Hematopoietic multipotent progenitor cell treated with erythropoietin and hydrocortisone succinate and interleukin-3 and kit ligand, for 4 days (in vitro differentiated cells): ENCODE results near the gene TSGA10IP.
"Not testable (repeated sequence)": the region's sequence is repeated elsewhere in the genome, so short reads cannot be mapped to it uniquely, and the experiment has no call there.

Experiments used
- DNase-seq: peaks from one replicate; pipeline ENCODE4 v3.0.0-alpha.2; 2015

TSGA10IP gene

DNA sequence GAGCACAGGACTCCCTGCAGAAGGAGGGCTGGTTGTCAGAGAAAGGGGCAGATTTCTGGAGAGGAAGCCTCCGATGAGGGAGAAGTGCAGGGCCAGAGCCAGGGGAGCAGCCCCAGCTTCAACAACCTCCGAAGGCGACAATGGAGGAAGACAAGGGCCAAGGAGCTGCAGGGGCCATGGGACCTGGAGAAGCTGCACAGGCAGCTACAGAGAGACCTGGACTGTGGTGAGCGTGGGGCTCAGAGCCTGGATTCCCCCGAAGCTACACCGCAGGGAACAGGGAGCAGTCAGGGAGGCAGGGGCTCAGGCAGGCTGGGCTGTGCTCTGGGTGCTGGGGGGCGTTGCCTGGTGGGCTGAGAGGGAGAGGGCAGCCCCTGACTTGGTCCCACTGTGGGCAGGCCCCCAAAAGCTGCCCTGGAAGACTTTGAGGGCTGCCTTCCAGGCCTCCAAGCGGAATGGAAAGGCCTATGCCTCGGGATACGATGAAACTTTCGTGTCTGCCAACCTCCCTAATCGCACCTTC, 2.4 kb downstream of the TSGA10IP start:
- DNase-seq, result no peak

DNA sequence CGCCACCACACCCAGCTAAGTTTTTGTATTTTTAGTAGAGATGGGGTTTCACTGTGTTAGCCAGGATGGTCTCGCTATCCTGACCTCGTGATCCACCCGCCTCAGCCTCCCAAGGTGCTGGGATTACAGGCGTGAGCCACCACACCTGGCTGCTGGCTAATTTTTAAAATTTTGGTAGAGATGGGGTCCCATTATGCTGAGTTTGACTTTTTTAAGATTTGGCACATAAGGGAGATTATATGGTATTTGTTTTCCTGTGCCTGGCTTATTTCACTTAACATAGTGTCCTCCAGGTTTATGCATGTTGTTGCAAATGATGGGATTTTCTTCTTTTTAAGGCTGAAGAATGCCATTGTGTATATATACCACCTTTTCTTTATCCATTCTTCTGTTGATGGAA, 5.4 kb downstream of the TSGA10IP start:
- DNase-seq, result not testable (repeated sequence)

- DNase-seq, result not testable (repeated sequence)
These were observed 6.4 kb downstream of the TSGA10IP start for GRCh38 chr11:65951641-65952040.

DNA sequence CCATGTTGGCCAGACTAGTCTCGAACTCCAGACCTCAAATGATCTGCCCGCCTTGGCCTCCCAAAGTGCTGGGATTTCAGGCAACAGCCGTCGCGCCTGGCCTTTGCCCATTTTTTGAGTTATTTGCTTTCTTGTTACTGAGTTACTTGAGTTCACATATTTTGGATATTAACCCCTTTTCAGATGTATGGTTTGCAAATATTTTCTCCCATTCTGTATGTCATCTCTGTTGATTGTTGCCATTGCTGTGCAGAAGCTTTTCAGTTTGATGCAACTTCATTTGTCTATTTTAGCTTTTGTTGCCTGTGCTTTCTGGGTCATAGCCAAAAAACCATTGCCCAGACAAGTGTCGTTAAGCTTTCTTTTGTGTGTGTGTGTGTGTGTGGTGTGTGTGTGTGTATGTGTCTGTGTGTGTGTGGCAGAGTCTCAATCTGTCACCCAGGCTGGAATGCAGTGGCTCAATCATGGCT, 6.8 kb downstream of the TSGA10IP start:
- DNase-seq, result no peak

- no peak for DNase-seq
These were observed 8.2 kb downstream of the TSGA10IP start for GRCh38 chr11:65953471-65953870.

- no peak for DNase-seq
These were observed 9.5 kb downstream of the TSGA10IP start for GRCh38 chr11:65954771-65955170.

DNA sequence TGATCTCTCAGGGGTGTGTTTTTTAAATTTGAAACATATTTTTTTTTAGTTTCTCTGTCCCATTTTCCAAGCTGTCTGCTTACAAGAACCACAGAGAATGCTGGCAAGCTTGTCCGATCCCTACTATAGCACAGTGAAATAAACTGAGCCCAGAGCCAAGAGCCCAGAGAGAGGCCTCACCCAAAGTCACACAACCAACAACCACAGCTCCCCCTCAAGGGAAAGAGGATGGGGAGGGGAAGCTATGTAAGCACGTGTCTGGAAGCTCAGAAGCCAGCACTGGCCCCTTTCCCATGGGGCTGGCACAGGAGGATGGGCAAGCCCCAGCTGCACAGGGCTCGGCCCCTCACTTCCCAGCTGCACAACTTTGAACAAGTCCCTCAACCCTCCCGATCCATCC, 13.0 kb downstream of the TSGA10IP start:
- DNase-seq, result peak; percentile 42

GRCh38 chr11:65958774-65959420, 13.6 kb downstream of the TSGA10IP start:
- no peak for DNase-seq

- DNase-seq, result no peak
These were observed 15.6 kb downstream of the TSGA10IP start for GRCh38 chr11:65960824-65961266.

GRCh38 chr11:65961267-65962140, 16.2 kb downstream of the TSGA10IP start, which contains the start of gene SART1:
SART1 (plus strand) TSS chr11:65961734; CDS start chr11:65961781, 47 bp downstream.
- DNase-seq, result peak; percentile 100

DNA sequence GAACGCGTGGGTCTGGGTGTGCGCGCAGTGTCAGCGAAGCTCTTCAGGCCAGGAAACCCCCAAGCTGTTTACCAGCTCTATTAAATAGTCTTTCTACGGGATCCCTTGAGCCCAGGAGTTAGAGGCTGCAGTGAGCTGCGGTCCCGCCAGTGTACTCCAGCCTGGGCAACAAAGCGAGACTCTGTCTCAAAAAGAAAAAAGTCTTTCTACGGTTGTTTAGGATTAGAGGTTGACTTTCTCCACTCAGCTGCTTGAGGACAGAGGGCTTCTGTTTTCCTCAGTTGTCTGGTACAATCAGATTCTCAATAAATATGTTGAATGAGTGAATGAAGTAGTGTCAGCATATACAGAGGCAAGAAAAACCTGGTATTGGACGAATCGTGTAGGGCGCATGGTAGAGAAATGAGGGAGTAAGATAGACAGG, 16.9 kb downstream of the TSGA10IP start:
- no peak for DNase-seq

- no peak for DNase-seq
These were observed 19.6 kb downstream of the TSGA10IP start for GRCh38 chr11:65964906-65965305.

- DNase-seq, result no peak
These were observed 20.9 kb downstream of the TSGA10IP start for GRCh38 chr11:65965986-65966762.

GRCh38 chr11:65967329-65967934, 22.2 kb downstream of the TSGA10IP start:
- no peak for DNase-seq

DNA sequence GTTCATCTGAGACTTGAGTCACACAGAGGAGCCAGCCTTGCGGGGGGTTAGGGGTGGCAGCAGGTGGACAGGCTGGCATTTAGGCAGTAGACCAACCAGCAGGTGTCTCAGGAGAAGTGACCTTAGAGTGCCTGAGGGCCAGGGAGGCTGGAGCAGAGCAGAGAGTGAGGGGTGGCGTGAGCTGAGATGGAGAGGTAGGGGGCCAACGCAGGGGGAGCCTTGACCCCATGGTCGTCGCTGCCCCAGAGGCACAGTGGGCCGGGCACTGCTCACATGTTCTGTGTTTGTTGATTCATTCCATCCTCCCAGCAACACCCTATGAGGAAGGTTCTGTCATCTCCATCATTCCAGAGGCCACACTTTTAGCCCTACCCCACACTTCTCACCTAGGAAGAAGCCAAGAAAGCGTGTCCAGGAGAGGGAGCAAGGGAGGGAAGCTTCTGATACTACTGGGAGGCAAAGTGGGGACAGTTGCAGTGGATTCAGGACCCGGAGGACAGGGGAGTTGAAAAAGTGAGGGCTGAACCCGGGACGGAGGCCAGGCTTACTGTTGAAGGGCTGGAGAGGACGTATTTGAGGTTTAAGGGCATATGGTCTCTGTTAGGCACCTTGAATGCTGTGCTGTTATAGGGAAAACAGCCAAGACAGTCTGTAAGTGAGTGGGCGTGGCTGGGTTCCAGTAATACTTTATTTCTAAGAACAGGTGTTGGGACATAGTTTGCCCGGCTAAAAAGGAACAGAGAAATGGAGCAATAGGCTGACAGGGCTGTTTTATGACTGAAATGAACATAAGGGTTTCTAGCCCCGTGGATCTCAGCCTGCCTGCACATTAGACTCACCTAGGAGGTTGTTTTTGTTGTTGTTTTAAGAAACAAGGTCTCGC, 23.6 kb downstream of the TSGA10IP start:
- peak; percentile 44 for DNase-seq

- no peak for DNase-seq
These were observed 26.8 kb downstream of the TSGA10IP start for GRCh38 chr11:65972116-65972515.

- no peak for DNase-seq
These were observed 28.3 kb downstream of the TSGA10IP start for GRCh38 chr11:65973439-65974110.

DNA sequence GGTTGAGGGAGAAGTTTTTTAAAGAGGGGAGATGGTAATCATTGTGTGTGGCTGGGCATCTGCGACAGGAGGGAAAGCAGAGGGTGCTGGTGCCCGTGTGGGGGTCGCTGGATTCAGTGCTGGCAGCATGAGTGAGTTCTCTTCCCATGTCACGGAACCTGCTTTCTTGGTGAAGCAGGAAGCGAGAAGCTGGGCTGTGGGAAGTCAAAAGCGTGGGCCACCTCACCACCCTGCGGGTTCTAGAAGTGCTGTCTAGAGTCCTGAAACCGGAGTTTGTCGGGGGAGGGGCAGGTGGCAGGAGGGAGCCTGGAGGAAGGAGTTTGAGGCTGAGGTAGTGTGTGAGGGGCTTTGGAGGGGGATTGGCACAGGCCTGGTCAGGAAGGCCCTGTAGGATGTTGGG, 30.5 kb downstream of the TSGA10IP start:
- no peak for DNase-seq

GRCh38 chr11:65976216-65977176, 31.2 kb downstream of the TSGA10IP start:
- DNase-seq, result no peak
